Esophagus squamous epithelium (tissue), 4 donors: ENCODE data around the gene OR2F2.

Experiments
- CTCF ChIP-seq, 6 experiments: fragments of 450-650 bp in 4 of 6; fragments of 200-600 bp in 2 of 6; sonication (generic) in 2 of 6; IDR thresholded peaks; one replicate each; pipeline ENCODE4 v1.5.1; 2016 to 2019; ENCODE audit warnings: antibody characterized with exemption in 6 of 6, mild to moderate bottlenecking in 4 of 6, moderate library complexity in 4 of 6
- POLR2A ChIP-seq, 4 donors: fragments of 450-650 bp; IDR thresholded peaks; one replicate each; pipeline ENCODE4 v1.6.1; 2017; ENCODE audit warnings: antibody characterized with exemption in 4 of 4, mild to moderate bottlenecking in 4 of 4, moderate library complexity in 3 of 4

- TF ChIP-seq POLR2A (IDR thresholded peaks at IDR 0.05), result no peak
- TF ChIP-seq CTCF (IDR thresholded peaks at IDR 0.05), result no peak
These were observed 40.6 kb downstream of the OR2F2 start for GRCh38 chr7:143975617-143976016.
